ENCODE measurements around the gene ACSM2B. TPM values are rescaled to one million over a fixed set of nuclear protein-coding genes. Genes with fewer than 3 reads are reported as not detected.

Gene ACSM2B
- total and polyA plus RNA-seq, 2 donors (not counting 3 experiments of a cell fraction or from before 2014, with no cell fraction given), result 0.07 TPM; not detected in 1

GRCh38 chr16:20519231-20519630 lies 56.9 kb downstream of the ACSM2B start:
- Histone ChIP-seq H3K4me2 (ENCODE audit: insufficient read depth, low read length) (no peak overlapping the region), H3K36me3 (ENCODE audit: control insufficient read depth in 2 of 2, extremely low read depth in 1 of 2, insufficient read depth in 2 of 2, low read length in 2 of 2) (no peaks in the 10 kb centered on the region), H3K9me3 (replicated peaks; ENCODE audit: control insufficient read depth, insufficient read depth, low read length) (no peaks in the 10 kb centered on the region), H3K27ac (ENCODE audit: insufficient read depth, low read depth, low read length) (no peak overlapping the region), H3K27me3 (ENCODE audit: control insufficient read depth in 2 of 2, insufficient read depth in 2 of 2, low read length in 2 of 2) (no peaks in the 10 kb centered on the region), H4K20me1 (replicated peaks; ENCODE audit: control insufficient read depth, extremely low read depth, insufficient read depth, low read length) (no peaks in the 10 kb centered on the region), H3K9ac (replicated peaks; ENCODE audit: extremely low read depth, insufficient read depth, low read length) (no peak overlapping the region), H2AFZ (ENCODE audit: low read depth, low read length) (no peak overlapping the region), H3K9me1 (replicated peaks; ENCODE audit: control insufficient read depth, extremely low read depth, insufficient read depth, low read length) (no peaks in the 10 kb centered on the region), H3K4me3 (replicated peaks in 1 of 3; ENCODE audit: insufficient read depth in 1 of 3, low read depth in 1 of 3, low read length in 3 of 3) (no peak overlapping the region), H3K4me1 (ENCODE audit: control insufficient read depth, extremely low read depth, insufficient read depth, low read length) (no peaks in the 10 kb centered on the region), H3K79me2 (ENCODE audit: control insufficient read depth, insufficient read depth, low read length) (no peaks in the 10 kb centered on the region)
- no TSS peak for BruUV-seq (replicated peaks)
- FAIRE-seq, result no peak
- intact Hi-C loops (cut with micrococcal nuclease), result no loop called here
- ChIA-PET POLR2A (no interaction called here), CTCF (no interaction called here)
- dilution Hi-C loops (cut with MboI; ENCODE audit: extremely low pct_ligation_motif_present, low sequenced_read_pairs), result no loop called here
- no peak for DNase-seq (ENCODE audit: low read depth, low spot score)
- TF ChIP-seq, protein P1, sequence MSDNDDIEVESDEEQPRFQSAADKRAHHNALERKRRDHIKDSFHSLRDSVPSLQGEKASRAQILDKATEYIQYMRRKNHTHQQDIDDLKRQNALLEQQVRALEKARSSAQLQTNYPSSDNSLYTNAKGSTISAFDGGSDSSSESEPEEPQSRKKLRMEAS (IDR thresholded peaks at IDR 0.05; ENCODE audit: insufficient read depth, insufficient read length), result no peak
- TF ChIP-seq, protein P2, sequence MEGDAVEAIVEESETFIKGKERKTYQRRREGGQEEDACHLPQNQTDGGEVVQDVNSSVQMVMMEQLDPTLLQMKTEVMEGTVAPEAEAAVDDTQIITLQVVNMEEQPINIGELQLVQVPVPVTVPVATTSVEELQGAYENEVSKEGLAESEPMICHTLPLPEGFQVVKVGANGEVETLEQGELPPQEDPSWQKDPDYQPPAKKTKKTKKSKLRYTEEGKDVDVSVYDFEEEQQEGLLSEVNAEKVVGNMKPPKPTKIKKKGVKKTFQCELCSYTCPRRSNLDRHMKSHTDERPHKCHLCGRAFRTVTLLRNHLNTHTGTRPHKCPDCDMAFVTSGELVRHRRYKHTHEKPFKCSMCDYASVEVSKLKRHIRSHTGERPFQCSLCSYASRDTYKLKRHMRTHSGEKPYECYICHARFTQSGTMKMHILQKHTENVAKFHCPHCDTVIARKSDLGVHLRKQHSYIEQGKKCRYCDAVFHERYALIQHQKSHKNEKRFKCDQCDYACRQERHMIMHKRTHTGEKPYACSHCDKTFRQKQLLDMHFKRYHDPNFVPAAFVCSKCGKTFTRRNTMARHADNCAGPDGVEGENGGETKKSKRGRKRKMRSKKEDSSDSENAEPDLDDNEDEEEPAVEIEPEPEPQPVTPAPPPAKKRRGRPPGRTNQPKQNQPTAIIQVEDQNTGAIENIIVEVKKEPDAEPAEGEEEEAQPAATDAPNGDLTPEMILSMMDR (IDR thresholded peaks at IDR 0.05; ENCODE audit: extremely low read depth in 1 of 2, insufficient read depth in 1 of 2, low read depth in 1 of 2, low read length in 2 of 2), result no peak
- TF ChIP-seq GATA2 (IDR thresholded peaks at IDR 0.05; ENCODE audit: insufficient read depth, insufficient read length, low read depth, low read length) (no peak), POLR2A (IDR thresholded peaks at IDR 0.05; ENCODE audit: low read depth, low read length) (no peak), POLR2AphosphoS5 (IDR thresholded peaks at IDR 0.05; ENCODE audit: insufficient read depth, low read depth, low read length) (no peak), MYC (IDR thresholded peaks at IDR 0.05; ENCODE audit: low read depth, low read length) (no peak), FOS (IDR thresholded peaks at IDR 0.05; ENCODE audit: borderline replicate concordance, insufficient read depth, low read length) (no peak), JUN (IDR thresholded peaks at IDR 0.05; ENCODE audit: borderline replicate concordance, insufficient read depth, insufficient read length, low read depth) (no peak), EZH2 (IDR thresholded peaks at IDR 0.05; ENCODE audit: borderline replicate concordance, low read depth, low read length, severe bottlenecking) (no peak)
